GM11168 (cell line): ENCODE data around the gene UVRAG.
"Not testable (repeated sequence)": the region's sequence is repeated elsewhere in the genome, so short reads cannot be mapped to it uniquely, and the experiment has no call there.

Source experiments
- in situ Hi-C: fragments of 300-500 bp; cut with MboI; formaldehyde crosslinking; loops from one replicate; pipeline ENCODE4 v1.12.0; 2022; ENCODE audit warnings: low sequenced_read_pairs; ENCODE audit not compliant: unreplicated experiment

Gene UVRAG

GRCh38 chr11:75905434-75905833, 90.4 kb downstream of the UVRAG start:
- in situ Hi-C loops = no loop called here

GRCh38 chr11:75907906-75908527, 93.0 kb downstream of the UVRAG start:
- in situ Hi-C loops = no loop called here

- in situ Hi-C loops = no loop called here
Measured at GRCh38 chr11:75910426-75911145, 95.6 kb downstream of the UVRAG start.

GRCh38 chr11:75911459-75911858, 96.4 kb downstream of the UVRAG start:
- in situ Hi-C loops = no loop called here

GRCh38 chr11:75913984-75914383, 99.0 kb downstream of the UVRAG start:
- in situ Hi-C loops = no loop called here

GRCh38 chr11:75916882-75917281, 101.9 kb downstream of the UVRAG start:
- in situ Hi-C loops = no loop called here

- in situ Hi-C loops = no loop called here
Measured at GRCh38 chr11:75918331-75918730, 103.3 kb downstream of the UVRAG start.

- in situ Hi-C loops = no loop called here
Measured at GRCh38 chr11:75919525-75919924, 104.5 kb downstream of the UVRAG start.

- in situ Hi-C loops = no loop called here
Measured at GRCh38 chr11:75920848-75921247, 105.8 kb downstream of the UVRAG start.

- in situ Hi-C loops = no loop called here
Measured at GRCh38 chr11:75921808-75922207, 106.8 kb downstream of the UVRAG start.

- in situ Hi-C loops = no loop called here
Measured at GRCh38 chr11:75924966-75925784, 110.2 kb downstream of the UVRAG start.

- in situ Hi-C loops = no loop called here
Measured at GRCh38 chr11:75925785-75926164, 110.8 kb downstream of the UVRAG start.

- in situ Hi-C loops = no loop called here
Measured at GRCh38 chr11:75929706-75930105, 114.7 kb downstream of the UVRAG start.

GRCh38 chr11:75930534-75930933, 115.5 kb downstream of the UVRAG start:
- in situ Hi-C loops = no loop called here

GRCh38 chr11:75931124-75931523, 116.1 kb downstream of the UVRAG start:
- in situ Hi-C loops = no loop called here

- in situ Hi-C loops = not testable (repeated sequence)
Measured at GRCh38 chr11:75933736-75934135, 118.7 kb downstream of the UVRAG start.

- in situ Hi-C loops = no loop called here
Measured at GRCh38 chr11:75934851-75935250, 119.8 kb downstream of the UVRAG start.

- in situ Hi-C loops = no loop called here
Measured at GRCh38 chr11:75938543-75938942, 123.5 kb downstream of the UVRAG start.

GRCh38 chr11:75939516-75939915, 124.5 kb downstream of the UVRAG start:
- in situ Hi-C loops = no loop called here

GRCh38 chr11:75939992-75940391, 125.0 kb downstream of the UVRAG start:
- in situ Hi-C loops = no loop called here

GRCh38 chr11:75940911-75941310, 125.9 kb downstream of the UVRAG start:
- in situ Hi-C loops = no loop called here
